Hindlimb muscle (tissue), 1 donor: Measurements from ENCODE around the gene CFAP161. TPM values are rescaled to one million over a fixed set of nuclear protein-coding genes. Genes with fewer than 3 reads are reported as not detected.

Experiments used
- DNase-seq: peaks from one replicate; pipeline ENCODE4 v3.0.0-alpha.2; 2013
- polyA plus RNA-seq: library from polyadenylated mRNA; unstranded; fragments of 120-200 nt; gene quantifications from one replicate; pipeline ENCODE4 v1.2.1, GENCODE V29; 2013; ENCODE audit not compliant: insufficient read length

Gene CFAP161
- polyA plus RNA-seq, 1 donor = 0.32 TPM

DNA sequence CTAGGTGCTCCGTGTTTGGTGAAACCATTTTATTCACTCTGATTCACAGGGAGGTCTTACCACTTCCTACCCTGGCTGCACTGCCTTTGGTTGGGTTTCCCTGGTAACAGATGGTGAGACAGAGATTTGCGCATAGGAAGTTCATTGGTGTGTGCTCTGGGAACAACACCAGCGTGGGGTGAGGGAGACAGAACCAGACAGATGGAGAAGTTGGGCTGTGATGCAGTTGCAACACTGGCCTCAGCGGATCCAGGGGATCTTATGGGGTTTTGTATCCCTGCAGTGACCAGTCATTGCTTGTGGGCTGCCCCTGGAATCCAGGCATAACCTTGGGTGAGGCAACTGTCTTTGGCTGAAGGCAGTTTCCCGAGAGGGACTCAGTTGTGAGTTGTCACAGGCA, 50.1 kb downstream of the CFAP161 start:
- no peak for DNase-seq

DNA sequence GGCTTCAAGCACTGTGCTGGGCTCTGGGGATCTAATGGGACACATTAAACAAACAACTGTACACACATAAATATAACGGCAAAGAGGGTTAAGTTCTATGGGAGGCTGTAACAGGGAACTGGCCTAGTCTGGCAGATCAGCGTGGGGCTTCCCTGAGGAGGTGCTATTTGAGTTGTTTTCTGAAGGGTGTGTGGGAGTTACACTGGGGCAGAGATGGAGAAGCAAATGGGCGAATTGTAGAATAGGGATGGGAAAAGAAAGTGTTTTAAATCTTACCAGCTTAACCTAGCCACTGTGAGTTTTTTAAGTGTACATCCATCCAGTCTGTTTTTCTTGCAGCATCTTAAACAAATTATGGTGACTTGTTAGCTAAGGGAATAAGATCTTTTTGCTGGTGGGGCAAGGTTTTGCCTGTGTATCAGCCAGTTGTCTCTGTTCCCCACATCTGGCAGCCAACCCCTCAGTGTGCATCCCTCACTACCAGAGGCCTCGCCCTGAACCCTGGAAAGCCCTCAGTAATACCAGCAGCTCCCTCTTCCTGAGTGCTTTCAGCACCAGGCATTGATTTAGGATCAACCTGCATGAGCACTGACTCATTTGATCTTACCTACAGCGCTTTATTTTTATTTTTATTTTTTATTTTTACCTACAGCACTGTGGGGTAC, 51.7 kb downstream of the CFAP161 start:
- DNase-seq = no peak

DNA sequence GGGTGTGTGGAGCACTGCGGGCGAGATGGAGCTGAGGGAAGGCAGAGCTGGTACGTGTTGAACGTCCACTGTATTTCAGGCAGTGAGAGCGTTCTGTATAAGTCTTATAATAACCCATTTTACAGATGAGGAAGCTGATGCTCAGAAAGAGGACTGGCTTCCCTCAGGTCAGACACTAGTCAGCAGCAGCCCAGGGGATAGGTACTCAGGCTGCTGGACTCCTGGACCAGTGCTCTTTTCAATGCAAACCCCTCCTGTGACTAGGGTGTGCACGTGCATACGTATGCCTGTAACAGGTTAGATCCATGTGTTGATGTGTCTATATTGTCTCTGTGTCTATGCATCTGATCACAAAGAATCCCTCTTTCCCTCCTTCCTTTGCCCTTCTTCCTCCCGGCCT, 54.3 kb downstream of the CFAP161 start:
- no peak for DNase-seq

DNA sequence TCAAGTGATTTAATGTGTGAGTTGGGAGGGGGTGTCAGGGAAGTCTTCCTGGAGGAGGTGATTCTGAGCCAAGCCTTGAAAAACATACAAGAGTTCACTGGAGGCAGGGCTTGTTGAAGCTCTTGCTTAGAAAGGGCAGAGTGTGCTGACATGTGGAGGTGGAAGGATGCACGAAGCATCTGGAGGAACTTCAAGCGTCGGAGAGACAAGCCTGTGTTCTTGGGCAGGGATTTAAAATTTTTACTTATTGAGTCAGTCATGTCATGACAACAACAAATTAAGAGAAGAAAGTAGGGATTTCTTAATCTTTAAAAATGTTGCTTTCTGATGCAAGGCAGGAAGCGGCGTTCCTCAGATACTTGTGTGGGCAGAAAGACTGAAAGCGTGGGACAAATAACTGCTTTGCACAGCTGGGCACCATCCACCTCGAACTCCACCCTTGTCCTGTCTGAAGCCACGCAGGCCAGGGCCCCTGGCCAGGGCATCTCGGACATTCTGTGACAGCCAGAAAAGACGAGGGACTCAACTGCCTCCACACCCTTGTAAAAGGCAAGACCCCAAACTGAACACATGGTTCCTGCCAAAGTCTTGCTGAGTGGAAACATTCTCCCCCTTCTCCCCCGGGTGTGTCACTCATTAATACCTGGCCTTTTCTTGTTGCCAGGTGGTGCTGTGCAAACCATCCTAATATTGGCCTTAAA, 55.7 kb downstream of the CFAP161 start:
- DNase-seq = no peak

- no peak for DNase-seq
Observed at GRCh38 chr15:81190922-81191507, 56.9 kb downstream of the CFAP161 start.

- no peak for DNase-seq
Observed at GRCh38 chr15:81191701-81192100, 57.6 kb downstream of the CFAP161 start.

GRCh38 chr15:81194723-81195122, 60.7 kb downstream of the CFAP161 start:
- no peak for DNase-seq

GRCh38 chr15:81195339-81195864, 61.3 kb downstream of the CFAP161 start:
- no peak for DNase-seq

- no peak for DNase-seq
Observed at GRCh38 chr15:81196576-81197254, 62.6 kb downstream of the CFAP161 start, which contains the start of gene IL16. TSS of gene IL16 (plus strand) at chr15:81196879. CDS start at chr15:81225400, 28,521 bp downstream.

- DNase-seq = no peak
Observed at GRCh38 chr15:81197255-81197630, 63.2 kb downstream of the CFAP161 start.

GRCh38 chr15:81197688-81198281, 63.7 kb downstream of the CFAP161 start:
- DNase-seq = no peak

Other genes starting within 250 kb of the CFAP161 start
- gene MESD, start 144.5 kb upstream of the CFAP161 start, polyA plus RNA-seq = 19.8 TPM
- gene TLNRD1, start 133.3 kb upstream of the CFAP161 start, polyA plus RNA-seq = 14.3 TPM
- 9.1 TPM for gene IL16, start 62.6 kb downstream of the CFAP161 start, polyA plus RNA-seq
- 2.8 TPM for gene STARD5, start 189.9 kb downstream of the CFAP161 start, polyA plus RNA-seq
- 0.08 TPM for gene TMC3, start 239.9 kb downstream of the CFAP161 start, polyA plus RNA-seq